IPS-NIHi7 (cell line): Measurements from ENCODE around the gene TTC36.
A peak's percentile ranks its signal among the peaks of the same experiment; 100 is the strongest.
"Not testable (repeated sequence)": the region's sequence is repeated elsewhere in the genome, so short reads cannot be mapped to it uniquely, and the experiment has no call there.

Source experiments
- DNase-seq: peaks from one replicate; pipeline ENCODE4 v3.0.0; 2012; ENCODE audit warnings: mixed read lengths; ENCODE audit errors: extremely low spot score

The TTC36 gene

DNA sequence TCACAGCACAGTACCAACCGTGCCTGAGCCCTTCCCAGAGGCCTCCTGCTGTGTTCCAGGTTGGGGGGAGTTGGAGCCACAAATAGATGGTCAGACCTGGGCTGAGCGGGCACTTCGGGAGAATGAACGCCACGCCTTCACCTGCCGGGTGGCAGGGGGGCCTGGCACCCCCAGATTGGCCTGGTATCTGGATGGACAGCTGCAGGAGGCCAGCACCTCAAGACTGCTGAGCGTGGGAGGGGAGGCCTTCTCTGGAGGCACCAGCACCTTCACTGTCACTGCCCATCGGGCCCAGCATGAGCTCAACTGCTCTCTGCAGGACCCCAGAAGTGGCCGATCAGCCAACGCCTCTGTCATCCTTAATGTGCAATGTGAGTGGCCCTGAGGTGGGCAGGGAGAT lies 4.8 kb downstream of the TTC36 start:
- DNase-seq, result no peak

DNA sequence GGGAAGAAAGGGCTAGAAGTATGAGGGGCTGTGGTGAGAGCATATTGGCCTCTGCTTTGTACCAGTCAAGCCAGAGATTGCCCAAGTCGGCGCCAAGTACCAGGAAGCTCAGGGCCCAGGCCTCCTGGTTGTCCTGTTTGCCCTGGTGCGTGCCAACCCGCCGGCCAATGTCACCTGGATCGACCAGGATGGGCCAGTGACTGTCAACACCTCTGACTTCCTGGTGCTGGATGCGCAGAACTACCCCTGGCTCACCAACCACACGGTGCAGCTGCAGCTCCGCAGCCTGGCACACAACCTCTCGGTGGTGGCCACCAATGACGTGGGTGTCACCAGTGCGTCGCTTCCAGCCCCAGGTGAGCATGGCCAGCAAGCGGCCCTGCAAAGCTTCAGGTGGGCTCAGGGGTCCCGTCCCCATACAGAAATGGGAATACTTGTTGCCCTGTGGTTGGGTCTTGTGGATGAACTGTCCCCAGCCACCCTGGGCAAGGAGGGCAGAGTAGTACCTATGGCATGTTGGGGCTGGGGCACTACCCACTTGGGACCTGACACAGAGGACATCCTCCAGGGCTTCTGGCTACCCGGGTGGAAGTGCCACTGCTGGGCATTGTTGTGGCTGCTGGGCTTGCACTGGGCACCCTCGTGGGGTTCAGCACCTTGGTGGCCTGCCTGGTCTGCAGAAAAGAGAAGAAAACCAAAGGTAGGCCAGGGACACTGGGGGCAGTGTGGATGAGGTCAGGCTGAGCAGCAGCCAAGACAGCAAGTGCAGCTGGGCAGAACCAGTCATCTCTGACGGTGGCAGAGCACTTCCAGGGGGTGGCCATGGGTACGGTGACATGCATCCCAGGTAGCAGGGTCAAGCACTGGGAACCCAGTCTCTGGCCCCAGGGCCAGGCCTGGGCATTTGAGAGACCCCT lies 5.8 kb downstream of the TTC36 start:
- no peak for DNase-seq

DNA sequence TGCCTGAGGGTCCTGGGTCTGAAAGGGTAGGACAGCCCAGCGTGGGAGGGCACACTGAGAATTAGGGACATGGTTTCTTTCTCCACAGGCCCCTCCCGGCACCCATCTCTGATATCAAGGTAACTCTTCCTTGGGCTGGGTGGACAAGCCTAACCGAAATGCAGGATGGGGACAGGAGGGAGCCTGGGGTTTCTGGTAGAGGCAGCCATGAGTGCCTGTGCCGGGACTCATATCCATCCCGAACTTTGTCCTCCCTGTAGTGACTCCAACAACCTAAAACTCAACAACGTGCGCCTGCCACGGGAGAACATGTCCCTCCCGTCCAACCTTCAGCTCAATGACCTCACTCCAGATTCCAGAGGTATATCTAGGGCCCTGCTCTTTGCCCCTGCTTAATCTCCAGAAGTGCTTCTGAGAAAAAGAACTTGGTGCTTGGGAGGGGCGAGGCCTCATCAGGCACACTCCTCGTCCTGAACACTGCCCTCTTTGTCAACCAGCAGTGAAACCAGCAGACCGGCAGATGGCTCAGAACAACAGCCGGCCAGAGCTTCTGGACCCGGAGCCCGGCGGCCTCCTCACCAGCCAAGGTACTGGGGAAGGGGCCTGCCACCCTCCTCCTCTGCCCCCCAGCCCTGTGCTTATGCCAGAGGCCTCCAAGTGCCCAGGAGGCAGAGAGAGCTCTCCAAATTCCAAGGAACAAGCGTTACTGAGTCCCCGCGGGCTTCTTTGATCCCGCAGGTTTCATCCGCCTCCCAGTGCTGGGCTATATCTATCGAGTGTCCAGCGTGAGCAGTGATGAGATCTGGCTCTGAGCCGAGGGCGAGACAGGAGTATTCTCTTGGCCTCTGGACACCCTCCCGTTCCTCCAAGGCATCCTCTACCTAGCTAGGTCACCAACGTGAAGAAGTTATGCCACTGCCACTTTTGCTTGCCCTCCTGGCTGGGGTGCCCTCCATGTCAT lies 6.8 kb downstream of the TTC36 start:
- no peak for DNase-seq

DNA sequence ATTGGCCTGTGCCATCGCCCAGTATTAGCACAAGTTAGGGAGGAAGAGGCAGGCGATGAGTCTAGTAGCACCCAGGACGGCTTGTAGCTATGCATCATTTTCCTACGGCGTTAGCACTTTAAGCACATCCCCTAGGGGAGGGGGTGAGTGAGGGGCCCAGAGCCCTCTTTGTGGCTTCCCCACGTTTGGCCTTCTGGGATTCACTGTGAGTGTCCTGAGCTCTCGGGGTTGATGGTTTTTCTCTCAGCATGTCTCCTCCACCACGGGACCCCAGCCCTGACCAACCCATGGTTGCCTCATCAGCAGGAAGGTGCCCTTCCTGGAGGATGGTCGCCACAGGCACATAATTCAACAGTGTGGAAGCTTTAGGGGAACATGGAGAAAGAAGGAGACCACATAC lies 8.0 kb downstream of the TTC36 start:
- no peak for DNase-seq

DNA sequence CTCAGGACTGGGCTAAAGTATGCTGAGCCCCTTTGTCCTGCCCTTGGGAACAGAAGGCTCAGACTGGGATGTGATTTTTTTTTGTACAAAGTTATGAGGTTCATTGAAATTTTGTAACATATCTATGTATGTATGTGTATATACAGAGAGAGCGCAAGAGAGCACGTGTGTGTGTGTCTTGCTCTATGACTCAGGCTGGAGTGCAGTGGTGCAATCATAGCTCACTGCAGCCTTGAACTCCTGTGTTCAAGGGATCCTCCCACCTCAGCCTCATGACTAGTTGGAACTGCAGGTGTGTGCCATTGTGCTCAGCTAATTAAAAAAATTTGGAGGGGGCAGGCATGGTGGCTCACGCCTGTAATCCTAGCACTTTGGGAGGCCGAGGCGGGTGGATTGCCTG lies 9.5 kb downstream of the TTC36 start:
- DNase-seq, result no peak

DNA sequence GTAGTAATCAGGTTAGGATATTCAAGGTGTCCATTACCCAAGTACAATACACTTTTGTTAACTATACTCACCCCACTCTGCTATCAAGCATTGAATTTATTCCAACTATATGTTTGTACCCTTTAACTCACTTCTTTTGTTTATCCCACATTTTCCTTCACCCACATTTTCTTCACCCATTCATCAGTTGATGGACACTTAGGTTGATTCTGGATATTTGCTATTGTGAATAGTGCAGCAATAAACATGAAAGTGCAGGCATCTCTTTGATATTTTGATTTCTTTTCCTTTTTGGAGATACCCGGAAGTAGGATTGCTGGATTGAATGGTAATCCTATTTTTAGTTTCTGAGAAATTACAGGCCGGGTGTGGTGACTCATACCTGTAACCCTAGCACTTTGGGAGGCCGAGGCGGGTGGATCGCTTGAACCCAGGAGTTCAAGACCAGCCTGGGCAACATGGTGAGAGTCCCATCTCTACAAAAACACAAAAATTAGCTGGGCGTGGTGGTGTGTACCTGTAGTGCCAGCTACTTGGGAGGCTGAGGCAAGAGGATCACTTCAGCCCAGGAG lies 10.2 kb downstream of the TTC36 start:
- DNase-seq, result no peak

DNA sequence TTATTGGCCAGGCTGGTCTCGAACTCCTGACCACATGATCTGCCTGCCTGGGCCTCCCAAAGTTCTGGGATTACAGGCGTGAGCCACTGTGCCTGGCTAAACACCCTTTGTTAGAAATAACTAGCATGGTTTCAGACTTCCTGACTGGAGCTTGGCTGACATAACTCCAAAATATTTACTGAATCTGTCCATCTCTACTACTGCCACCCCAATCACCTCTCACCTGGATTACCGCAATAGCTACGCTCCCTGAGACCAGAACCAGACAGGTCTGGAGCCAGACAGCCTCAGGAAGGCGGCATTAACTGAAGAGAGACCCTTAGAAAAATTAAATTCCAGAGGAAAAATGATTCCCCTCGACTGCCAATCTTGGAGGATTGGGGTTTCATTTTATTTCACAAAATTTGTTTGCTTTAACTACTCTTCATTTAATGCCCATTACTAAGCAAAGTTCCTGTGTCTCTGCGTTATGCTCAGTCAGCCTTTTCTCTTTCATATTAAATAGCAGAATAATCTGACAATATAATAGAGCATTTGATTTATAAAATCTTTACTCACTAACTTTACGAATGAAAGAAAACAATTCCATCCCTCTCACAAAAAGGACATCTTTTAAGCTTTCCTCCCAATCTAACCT lies 16.9 kb downstream of the TTC36 start:
- no peak for DNase-seq

DNA sequence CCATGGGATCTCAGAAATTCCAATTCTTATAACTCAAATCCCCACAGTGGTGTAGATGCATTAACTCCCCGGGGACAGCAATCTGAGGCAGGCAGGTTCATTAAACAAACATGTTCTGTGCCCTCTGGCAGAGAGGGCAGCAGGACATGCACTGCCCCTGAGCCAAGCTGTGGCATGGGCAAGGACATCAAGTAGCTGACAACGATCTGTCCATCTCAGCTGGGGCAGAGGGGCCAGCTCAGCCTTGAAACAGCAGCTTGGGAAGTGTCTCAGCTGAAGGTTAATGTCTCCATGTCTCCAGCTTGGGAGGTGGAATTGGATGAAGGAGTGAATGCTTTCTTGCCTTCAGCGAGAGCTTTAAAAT lies 17.4 kb downstream of the TTC36 start:
- no peak for DNase-seq

DNA sequence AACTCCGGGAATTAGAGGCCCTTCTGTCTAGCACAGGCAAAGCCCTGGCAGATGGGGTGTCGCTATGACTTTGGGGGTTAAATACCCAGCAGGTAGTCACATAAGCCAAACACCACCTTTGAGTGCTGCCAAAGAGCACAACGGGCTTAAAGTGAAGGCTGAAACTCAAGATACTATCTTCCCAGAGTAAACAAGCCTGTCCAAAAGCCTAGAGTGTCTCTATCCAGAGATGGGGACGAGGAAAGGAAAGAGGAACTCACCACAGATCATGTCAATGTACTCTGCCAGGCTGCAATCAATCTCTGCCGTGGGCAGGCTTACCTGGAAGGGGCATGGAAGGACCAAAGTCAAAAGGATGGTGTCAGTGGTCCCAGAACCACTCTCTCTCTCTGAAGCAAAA lies 18.3 kb downstream of the TTC36 start:
- DNase-seq, result no peak

DNA sequence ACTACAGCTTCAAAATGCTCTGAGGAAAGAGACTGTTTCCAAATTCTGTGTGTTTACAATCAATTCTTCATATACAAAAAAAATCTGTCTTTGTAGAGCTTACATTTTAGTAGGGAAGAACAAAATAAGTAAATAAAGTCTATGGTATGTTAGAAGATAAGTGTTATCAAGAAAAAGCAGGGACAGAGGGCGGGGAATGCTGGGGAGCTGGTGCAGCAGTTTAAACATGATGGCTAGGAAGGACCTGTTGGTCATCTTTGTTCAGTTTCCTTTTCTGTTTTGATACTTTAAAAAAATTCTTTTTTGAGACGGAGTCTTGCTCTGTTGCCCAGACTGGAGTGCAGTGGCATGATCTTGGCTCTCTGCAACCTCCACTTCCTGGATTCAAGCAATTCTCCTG lies 19.9 kb downstream of the TTC36 start:
- DNase-seq, result no peak

DNA sequence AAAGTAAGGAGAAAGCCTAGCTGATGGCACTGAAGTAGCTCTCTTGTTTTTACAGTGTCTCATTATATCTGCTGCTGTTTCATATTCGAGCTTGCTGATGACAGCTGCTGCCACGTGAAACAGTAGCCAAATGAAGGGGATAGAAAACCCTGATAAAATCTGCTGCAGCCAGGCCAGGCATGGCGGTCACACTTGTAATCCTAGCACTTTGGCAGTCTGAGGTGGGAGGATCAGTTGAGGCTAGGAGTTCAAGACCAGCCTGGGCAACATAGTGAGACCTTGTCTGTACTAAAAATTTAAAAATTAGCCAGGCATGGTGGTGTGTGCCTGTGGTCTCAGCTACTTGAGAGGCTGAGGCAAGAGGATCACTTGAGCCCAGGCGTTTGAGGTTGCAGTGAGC lies 25.1 kb downstream of the TTC36 start:
- DNase-seq, result no peak

DNA sequence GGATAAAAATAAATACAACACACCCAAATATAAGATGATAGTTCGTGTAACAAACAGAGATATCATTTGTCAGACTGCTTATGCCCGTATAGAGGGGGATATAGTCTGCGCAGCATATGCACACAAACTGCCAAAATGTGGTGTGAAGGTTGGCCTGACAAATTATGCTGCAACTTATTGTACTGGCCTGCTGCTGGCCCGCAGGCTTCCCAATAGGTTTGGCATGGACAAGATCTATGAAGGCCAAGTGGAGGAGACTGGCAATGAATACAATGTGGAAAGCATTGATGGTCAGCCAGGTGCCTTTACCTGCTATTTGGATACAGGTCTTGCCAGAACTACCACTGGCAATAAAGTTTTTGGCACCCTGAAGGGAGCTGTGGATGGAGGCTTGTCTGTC lies 33.5 kb downstream of the TTC36 start:
- no peak for DNase-seq

DNA sequence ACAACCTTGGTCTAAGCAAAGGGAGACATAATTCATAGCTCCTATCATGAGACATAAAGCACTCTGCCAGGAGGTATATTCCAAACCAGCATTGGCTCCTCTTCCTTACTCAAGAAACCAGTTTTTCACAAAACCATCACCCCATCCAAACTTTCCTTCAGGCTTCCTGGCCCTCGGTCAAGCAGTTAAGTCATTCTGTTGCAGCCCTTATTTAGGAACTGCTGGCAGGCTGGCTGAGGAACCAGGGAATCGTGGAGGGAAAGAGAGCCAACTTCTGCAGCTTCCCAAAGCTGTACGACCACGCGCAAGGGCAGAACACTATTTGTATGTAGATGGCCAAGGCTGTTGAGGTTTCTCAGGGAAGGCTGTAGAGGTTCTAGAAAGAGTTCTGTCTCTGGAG lies 37.8 kb downstream of the TTC36 start:
- DNase-seq, result no peak

DNA sequence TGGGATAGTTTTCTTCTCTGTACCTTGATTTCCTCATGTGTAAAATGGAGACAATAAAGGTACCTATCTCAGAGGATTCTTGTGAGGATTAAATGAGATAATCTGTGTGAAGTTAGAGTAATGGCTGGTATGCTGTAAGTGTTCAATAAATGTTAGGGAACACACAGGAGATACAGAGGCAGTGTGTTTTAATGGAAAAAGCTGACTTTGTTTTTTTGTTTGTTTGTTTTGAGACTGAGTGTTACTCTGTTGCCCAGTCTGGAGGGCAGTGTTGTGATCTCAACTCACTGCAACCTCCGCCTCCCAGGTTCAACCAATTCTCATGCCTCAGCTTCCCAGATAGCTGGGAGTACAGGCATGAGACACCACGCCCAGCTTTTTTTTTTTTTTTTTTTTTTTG lies 42.4 kb downstream of the TTC36 start:
- DNase-seq, result no peak

DNA sequence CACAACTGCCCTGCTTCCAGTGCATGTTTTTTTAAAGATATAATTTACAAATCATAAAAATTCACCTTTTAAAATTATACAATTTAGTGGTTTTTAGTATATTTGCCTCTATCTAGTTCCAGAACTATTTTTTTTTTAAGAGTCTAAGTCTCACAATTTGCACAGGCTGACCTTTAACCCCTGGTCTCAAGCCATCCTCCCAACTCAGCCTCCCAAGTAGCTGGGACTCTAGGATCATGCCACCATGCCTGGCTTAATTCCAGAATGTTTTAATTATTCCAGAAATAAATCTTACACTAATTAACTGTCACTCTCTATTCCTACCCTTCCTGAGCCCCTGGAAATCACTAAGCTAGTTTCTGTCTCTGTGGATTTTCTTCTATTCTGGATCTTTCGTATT lies 43.5 kb downstream of the TTC36 start:
- DNase-seq, result no peak

DNA sequence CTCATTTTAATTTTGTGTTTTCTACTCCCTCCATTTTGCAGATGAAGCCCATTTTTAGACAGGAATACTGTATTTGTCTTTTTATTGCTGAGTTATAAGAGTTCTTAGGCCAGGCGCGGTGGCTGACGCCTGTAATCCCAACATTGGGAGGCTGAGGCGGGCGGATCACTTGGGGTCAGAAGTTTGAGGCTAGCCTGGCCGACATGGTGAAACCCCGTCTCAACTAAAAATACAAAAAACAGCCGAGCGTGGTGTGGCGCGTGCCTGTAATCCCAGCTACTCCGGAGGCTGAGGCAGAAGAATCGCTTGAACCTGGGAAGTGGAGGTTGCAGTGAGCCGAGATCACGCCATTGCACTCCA lies 44.4 kb downstream of the TTC36 start:
- DNase-seq, result not testable (repeated sequence)

DNA sequence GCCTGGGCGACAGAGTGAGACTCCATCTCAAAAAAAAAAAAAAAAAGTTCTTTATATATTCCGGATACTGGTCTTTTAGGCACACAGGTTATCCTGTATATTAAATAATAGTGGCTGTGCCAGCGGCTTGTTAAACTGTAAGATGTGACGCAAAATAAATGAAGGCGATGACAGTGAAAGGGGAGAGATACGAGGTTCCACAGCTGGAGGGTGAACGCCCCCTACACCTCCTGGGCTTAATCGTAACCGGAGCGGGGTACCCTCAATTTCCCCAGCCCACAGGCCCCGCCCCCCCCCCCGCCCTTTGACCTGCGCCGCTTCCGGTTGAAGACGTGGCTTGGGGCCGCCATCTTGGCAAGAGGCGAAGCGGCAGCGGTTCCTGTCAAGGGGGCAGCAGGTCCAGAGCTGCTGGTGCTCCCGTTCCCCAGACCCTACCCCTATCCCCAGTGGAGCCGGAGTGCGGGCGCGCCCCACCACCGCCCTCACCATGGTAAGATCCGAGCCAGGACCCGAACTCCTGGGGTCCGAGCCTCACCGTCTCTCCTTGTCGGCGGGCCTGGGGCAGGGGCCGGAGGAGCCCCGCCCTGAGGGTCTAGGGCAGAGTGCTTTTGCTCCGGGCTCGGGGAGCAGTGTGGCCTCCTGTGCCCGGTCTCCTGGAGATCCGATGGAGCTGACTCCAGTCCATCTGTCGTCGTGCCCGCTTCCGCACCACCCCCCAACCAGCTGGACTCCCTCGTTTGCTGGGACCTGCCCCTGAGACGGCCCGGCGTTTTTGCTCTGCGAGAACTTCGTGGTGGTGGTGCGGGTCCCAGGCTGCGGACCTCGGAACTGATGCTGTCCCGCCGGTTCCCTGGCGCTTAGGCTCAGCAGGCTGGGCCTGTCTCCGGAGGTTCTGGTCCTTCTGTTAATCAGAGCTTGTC lies 45.0 kb downstream of the TTC36 start, which contains the start of gene ARCN1:
Gene ARCN1, plus strand, starts transcription at position 349 of the 920 bp plus-strand sequence. Its CDS starts 139 bp downstream, at position 488.
- DNase-seq, result peak; percentile 93

DNA sequence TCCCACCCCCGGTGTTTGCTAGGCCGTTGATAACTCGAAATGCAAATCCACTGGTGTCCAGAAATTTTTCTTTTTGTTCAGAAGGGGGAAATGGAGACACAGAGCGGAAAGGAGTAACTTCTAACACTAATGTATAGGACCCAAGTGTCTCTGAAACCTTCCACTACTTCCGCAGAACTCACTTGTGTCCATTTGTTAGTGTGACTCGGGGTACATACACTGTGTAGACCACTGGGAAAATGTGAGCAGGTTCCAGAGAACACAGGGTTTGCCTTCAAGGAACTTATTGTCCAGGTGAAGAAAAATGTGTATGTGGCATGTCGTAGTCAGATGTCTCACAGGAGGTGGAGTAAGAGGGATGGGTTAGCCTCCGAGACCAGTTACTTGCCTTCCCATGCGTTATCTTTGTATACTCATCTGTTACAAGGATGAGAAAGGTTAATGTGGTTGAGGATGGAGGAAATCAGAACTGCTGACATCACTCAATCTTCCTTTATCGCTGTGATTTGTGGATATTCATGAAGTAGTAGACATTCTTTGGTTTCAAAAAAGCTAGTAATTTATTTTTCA lies 45.8 kb downstream of the TTC36 start:
- DNase-seq, result peak; percentile 14

DNA sequence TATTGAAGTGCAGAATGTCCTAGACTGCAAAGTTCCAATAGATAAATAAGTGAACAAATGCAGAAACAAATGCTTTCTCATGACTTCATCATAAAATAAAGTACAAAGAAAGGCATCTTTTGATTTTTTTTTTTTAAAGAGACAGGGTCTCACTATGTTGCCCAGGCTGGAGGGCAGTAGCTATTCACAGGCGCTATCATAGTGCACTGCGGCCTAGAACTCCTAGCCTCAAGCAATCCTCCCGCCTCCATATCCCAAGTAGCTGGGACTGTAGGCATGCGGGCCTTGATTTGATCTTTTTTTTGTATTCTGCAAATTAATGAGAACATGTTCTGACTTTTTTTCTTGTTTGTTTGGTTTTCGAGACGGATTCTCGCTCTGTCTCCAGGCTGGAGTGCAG lies 47.4 kb downstream of the TTC36 start:
- no peak for DNase-seq

DNA sequence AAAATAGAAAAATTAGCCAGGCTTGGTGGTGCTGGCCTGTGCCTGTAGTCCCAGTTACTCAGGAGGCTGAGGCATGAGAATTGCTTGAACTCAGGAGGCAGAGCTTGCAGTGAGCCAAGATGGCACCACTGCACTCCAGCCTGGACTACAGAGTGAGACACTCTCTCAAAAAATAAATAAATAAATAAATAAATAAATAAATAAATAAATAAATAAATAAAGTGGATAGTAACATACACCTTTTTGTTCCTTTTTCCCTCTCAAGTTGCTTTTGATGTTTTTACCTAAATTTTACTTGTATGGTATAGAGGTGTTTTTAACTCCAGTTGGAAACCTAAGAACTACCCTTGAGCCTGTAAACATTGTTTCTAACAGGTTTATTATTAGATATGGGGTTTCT lies 50.7 kb downstream of the TTC36 start:
- DNase-seq, result not testable (repeated sequence)
